Astrocyte (in vitro differentiated cells and primary cell): Measurements from ENCODE around the gene IQSEC3.

Experiments used
- EZH2 ChIP-seq: IDR thresholded peaks from 2 replicates; pipeline ENCODE4 v1.6.1; 2012; ENCODE audit warnings: mild to moderate bottlenecking, low read length, inconsistent platforms; ENCODE audit not compliant: insufficient read depth
- TF ChIP-seq, protein P1 (sequence below): IDR thresholded peaks from 2 replicates; pipeline ENCODE4 v1.5.1; 2011; ENCODE audit warnings: low read depth, mild to moderate bottlenecking, inconsistent platforms, low read length, moderate library complexity; ENCODE audit not compliant: insufficient read depth

DNA sequence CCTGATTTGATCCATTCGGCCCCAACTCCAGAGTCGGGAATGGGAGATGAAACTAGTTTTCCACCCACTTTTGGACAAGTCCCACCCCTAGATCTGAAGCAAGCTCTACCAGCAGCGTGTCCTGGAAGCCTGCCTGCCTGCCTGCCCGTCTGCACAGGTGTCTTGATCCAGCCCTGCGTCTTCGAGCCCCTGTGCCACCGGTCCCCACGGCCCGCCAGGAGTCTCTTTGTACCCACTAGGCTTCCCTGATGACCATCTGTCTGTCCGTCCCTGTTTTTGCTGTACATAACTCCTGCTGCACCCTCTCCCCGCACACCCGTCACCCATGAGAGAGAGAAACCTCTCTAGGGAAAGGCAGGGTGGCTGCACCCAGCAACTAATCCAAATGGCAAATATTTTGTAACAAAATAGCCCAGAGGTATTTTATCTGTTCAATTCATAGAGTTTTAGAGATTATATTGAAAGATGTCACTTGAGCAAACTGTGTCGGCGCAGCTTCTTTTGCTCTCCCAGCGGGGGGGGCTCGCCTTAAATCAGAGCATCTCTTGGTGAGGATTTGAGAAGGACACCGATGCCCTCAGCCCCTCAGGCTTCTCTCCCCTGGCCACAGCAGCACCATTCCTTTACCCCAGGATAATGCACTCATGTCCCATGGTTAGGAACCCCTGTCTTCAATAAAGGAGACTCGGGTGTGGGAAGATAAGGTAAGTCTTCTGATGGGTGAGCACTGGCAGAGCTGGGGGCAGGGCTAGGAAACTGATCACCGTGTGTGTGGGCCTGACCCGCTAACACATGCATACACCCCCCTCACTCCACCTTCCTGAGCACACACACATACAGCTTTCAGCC is 111.6 kb downstream of the IQSEC3 start:
- TF ChIP-seq, protein P1, sequence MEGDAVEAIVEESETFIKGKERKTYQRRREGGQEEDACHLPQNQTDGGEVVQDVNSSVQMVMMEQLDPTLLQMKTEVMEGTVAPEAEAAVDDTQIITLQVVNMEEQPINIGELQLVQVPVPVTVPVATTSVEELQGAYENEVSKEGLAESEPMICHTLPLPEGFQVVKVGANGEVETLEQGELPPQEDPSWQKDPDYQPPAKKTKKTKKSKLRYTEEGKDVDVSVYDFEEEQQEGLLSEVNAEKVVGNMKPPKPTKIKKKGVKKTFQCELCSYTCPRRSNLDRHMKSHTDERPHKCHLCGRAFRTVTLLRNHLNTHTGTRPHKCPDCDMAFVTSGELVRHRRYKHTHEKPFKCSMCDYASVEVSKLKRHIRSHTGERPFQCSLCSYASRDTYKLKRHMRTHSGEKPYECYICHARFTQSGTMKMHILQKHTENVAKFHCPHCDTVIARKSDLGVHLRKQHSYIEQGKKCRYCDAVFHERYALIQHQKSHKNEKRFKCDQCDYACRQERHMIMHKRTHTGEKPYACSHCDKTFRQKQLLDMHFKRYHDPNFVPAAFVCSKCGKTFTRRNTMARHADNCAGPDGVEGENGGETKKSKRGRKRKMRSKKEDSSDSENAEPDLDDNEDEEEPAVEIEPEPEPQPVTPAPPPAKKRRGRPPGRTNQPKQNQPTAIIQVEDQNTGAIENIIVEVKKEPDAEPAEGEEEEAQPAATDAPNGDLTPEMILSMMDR, result no peak
- no peak for TF ChIP-seq EZH2
